Endothelial cell of umbilical vein (primary cell): ENCODE data around the gene AGPS. TPM values are rescaled to one million over a fixed set of nuclear protein-coding genes. Genes with fewer than 3 reads are reported as not detected.

Source experiments
- BruUV-seq: library from RNA; stranded (reverse); fragments of 400-500 nt; replicated peaks from 2 replicates; lab custom pipeline; 2021; lab: Mats Ljungman, UMichigan
- CTCF ChIA-PET: fragments of 300-600, 350-600 bp; sonication (Branson Sonifier 250); formaldehyde crosslinking; loops from one replicate; lab custom pipeline; 2021; ENCODE audit warnings: antibody characterized with exemption, inconsistent platforms; lab: Charles Lee
- POLR2A ChIA-PET: fragments of 300-600, 350-600 bp; sonication (Branson Sonifier 250); formaldehyde crosslinking; loops from one replicate; lab custom pipeline; 2021; ENCODE audit warnings: antibody characterized with exemption, inconsistent platforms; lab: Charles Lee
- DNase-seq: peaks from one replicate; pipeline ENCODE4 v3.0.0-alpha.2; 2011; ENCODE audit warnings: low read depth, low spot score
- FAIRE-seq: peaks from 2 replicates; lab custom pipeline; 2011; peaks lifted over from hg19 to GRCh38; lab: Jason Lieb, UNC
- H2AFZ ChIP-seq: 2 replicates; pipeline ENCODE4 v1.6.0; 2012; ENCODE audit warnings: low read depth, low read length, control low read depth, inconsistent platforms
- H3K27ac ChIP-seq: 2 replicates; pipeline ENCODE4 v1.5.1; 2011; ENCODE audit warnings: low read depth, mild to moderate bottlenecking, control low read depth, low read length, moderate library complexity; ENCODE audit not compliant: insufficient read depth
- H3K27me3 ChIP-seq, 2 experiments: 2 replicates each; pipeline versions ENCODE4 v1.6.0 to v1.6.1; 2011; ENCODE audit warnings: low read length in 2 of 2, mixed read lengths in 1 of 2; ENCODE audit not compliant: control insufficient read depth in 2 of 2, insufficient read depth in 2 of 2
- H3K36me3 ChIP-seq, 2 experiments: 2 replicates in 1 of 2; 3 replicates in 1 of 2; pipeline ENCODE4 v1.5.1; 2011; ENCODE audit warnings: low read length in 2 of 2, mild to moderate bottlenecking in 1 of 2, moderate library complexity in 1 of 2; ENCODE audit not compliant: control insufficient read depth in 2 of 2, insufficient read depth in 2 of 2; ENCODE audit errors: extremely low read depth in 1 of 2
- H3K4me1 ChIP-seq: 3 replicates; pipeline ENCODE4 v1.5.1; 2011; ENCODE audit warnings: mild to moderate bottlenecking, low read length; ENCODE audit not compliant: control insufficient read depth, insufficient read depth; ENCODE audit errors: extremely low read depth
- H3K4me2 ChIP-seq: 2 replicates; pipeline ENCODE4 v1.6.1; 2011; ENCODE audit warnings: low read length, control low read depth, mixed read lengths; ENCODE audit not compliant: insufficient read depth
- H3K4me3 ChIP-seq, 3 experiments: fragments of 200-600 bp in 1 of 3; sonication (generic), shearing (Covaris generic) in 1 of 3; replicated peaks in 1 of 3; 2 replicates each; pipeline ENCODE4 v1.5.1; 2011 to 2016; ENCODE audit warnings: control low read depth in 3 of 3, low read length in 3 of 3, mild to moderate bottlenecking in 2 of 3, inconsistent platforms in 1 of 3, low read depth in 1 of 3, moderate library complexity in 1 of 3; ENCODE audit not compliant: insufficient read depth in 1 of 3
- H3K79me2 ChIP-seq: 2 replicates; pipeline ENCODE4 v1.6.0; 2012; ENCODE audit warnings: low read length, inconsistent platforms; ENCODE audit not compliant: control insufficient read depth, insufficient read depth
- H3K9ac ChIP-seq: replicated peaks from 2 replicates; pipeline ENCODE3; 2011; ENCODE audit warnings: low read length, control low read depth; ENCODE audit not compliant: insufficient read depth; ENCODE audit errors: extremely low read depth
- H3K9me1 ChIP-seq: replicated peaks from 3 replicates; pipeline ENCODE4 v1.6.0; 2011; ENCODE audit warnings: mild to moderate bottlenecking, low read length; ENCODE audit not compliant: control insufficient read depth, insufficient read depth; ENCODE audit errors: extremely low read depth
- H3K9me3 ChIP-seq: replicated peaks from 2 replicates; pipeline ENCODE4 v1.5.1; 2012; ENCODE audit warnings: low read length, inconsistent platforms; ENCODE audit not compliant: control insufficient read depth, insufficient read depth
- H4K20me1 ChIP-seq: replicated peaks from 2 replicates; pipeline ENCODE3; 2011; ENCODE audit warnings: mild to moderate bottlenecking, low read length; ENCODE audit not compliant: control insufficient read depth, insufficient read depth; ENCODE audit errors: extremely low read depth
- CTCF ChIP-seq, 2 donors: IDR thresholded peaks; 1 replicate in 1 of 2; 2 replicates in 1 of 2; pipeline ENCODE4 v1.5.1; 2011; ENCODE audit warnings: low read length in 2 of 2, mild to moderate bottlenecking in 2 of 2, moderate library complexity in 2 of 2, control low read depth in 1 of 2, inconsistent platforms in 1 of 2, low read depth in 1 of 2; ENCODE audit not compliant: insufficient read depth in 1 of 2; ENCODE audit errors: extremely low read depth in 1 of 2
- EZH2 ChIP-seq: IDR thresholded peaks from 2 replicates; pipeline ENCODE4 v1.6.1; 2012; ENCODE audit warnings: borderline replicate concordance, low read depth, mild to moderate bottlenecking, moderate library complexity, low read length, inconsistent platforms; ENCODE audit not compliant: severe bottlenecking
- FOS ChIP-seq: IDR thresholded peaks from 2 replicates; pipeline ENCODE4 v1.6.1; 2011; ENCODE audit warnings: mild to moderate bottlenecking, low read length, moderate library complexity, borderline replicate concordance; ENCODE audit not compliant: insufficient read depth
- GATA2 ChIP-seq: IDR thresholded peaks from 2 replicates; pipeline ENCODE4 v1.7.0; 2011; ENCODE audit warnings: low read depth, mild to moderate bottlenecking, moderate library complexity, mixed read lengths, low read length; ENCODE audit not compliant: insufficient read length, insufficient read depth
- JUN ChIP-seq: IDR thresholded peaks from 2 replicates; pipeline ENCODE4 v1.6.1; 2011; ENCODE audit warnings: borderline replicate concordance, low read depth; ENCODE audit not compliant: insufficient read length, insufficient read depth
- MAX ChIP-seq: IDR thresholded peaks from 2 replicates; pipeline ENCODE4 v1.6.1; 2011; ENCODE audit not compliant: insufficient read depth, insufficient read length
- MYC ChIP-seq: IDR thresholded peaks from one replicate; pipeline ENCODE4 v1.6.1; 2011; ENCODE audit warnings: mild to moderate bottlenecking, low read depth, low read length
- POLR2A ChIP-seq: IDR thresholded peaks from 2 replicates; pipeline ENCODE4 v1.6.1; 2012; ENCODE audit warnings: low read depth, mild to moderate bottlenecking, control low read depth, low read length
- POLR2AphosphoS5 ChIP-seq: IDR thresholded peaks from 2 replicates; pipeline ENCODE4 v1.6.1; 2012; ENCODE audit warnings: low read depth, mild to moderate bottlenecking, control low read depth, low read length, moderate library complexity; ENCODE audit not compliant: insufficient read depth
- dilution Hi-C: fragments of 300-500 bp; cut with MboI; formaldehyde crosslinking; loops from one replicate; pipeline ENCODE4 v1.15.0; 2019; ENCODE audit warnings: low sequenced_read_pairs; ENCODE audit not compliant: extremely low pct_ligation_motif_present
- intact Hi-C: fragments of 100-400 bp; cut with micrococcal nuclease; formaldehyde crosslinking; loops from one replicate; pipeline ENCODE4 v1.10.0; 2022
- polyA plus RNA-seq, 4 experiments: library from polyadenylated mRNA; depleted of rRNA in 3 of 4; stranded (reverse) in 3 of 4; unstranded in 1 of 4; fragments of >200 nt; gene quantifications; 2 replicates each; pipeline versions ENCODE4 v1.2.1 to v1.2.3, GENCODE V29; 2011 to 2012; ENCODE audit warnings: missing spikeins in 1 of 4
- total RNA-seq: library from RNA; stranded (reverse); gene quantifications from 2 replicates; pipeline ENCODE4 v1.2.3, GENCODE V29; 2021

Gene AGPS
- total and polyA plus RNA-seq, 2 donors (not counting 3 experiments of a cell fraction or from before 2014, with no cell fraction given) = 10.1 to 96.5 TPM

GRCh38 chr2:177586154-177586553, 193.6 kb downstream of the AGPS start:
- Histone ChIP-seq H3K4me1 (no peaks in the 10 kb centered on the region), H3K27me3 (no peaks in the 10 kb centered on the region), H3K9me1 (no peaks in the 10 kb centered on the region), H4K20me1 (no peaks in the 10 kb centered on the region), H3K27ac (no peak overlapping the region), H3K4me2 (no peak overlapping the region), H3K9me3 (no peaks in the 10 kb centered on the region), H3K9ac (no peak overlapping the region), H3K36me3 (no peaks in the 10 kb centered on the region), H3K4me3 (no peak overlapping the region), H3K79me2 (no peaks in the 10 kb centered on the region), H2AFZ (no peak overlapping the region)
- DNase-seq = no peak
- no peak for FAIRE-seq
- ChIA-PET POLR2A (no interaction called here), CTCF (interaction anchor here (0.6 to 3.7 kb wide), 3 partner anchors 11 to 251 kb away, joined by 3 to 14 read pairs (median 3); no protein-coding TSS in a partner anchor)
- dilution Hi-C loops = no loop called here
- no TSS peak for BruUV-seq
- no peak for TF ChIP-seq MAX
- TF ChIP-seq FOS = no peak
- no peak for TF ChIP-seq GATA2
- TF ChIP-seq POLR2AphosphoS5 = no peak
- TF ChIP-seq MYC = no peak
- no peak for TF ChIP-seq POLR2A
- no peak for TF ChIP-seq JUN
- no peak for TF ChIP-seq EZH2
- no peak for TF ChIP-seq CTCF (IDR thresholded peaks at IDR 0.05; ENCODE audit: extremely low read depth in 1 of 2, insufficient read depth in 1 of 2, low read depth in 1 of 2, low read length in 2 of 2)
- intact Hi-C loops = no loop called here
